ENCODE measurements around the gene PSMD13. TPM values are rescaled to one million over a fixed set of nuclear protein-coding genes. Genes with fewer than 3 reads are reported as not detected.

The PSMD13 gene
- polyA plus RNA-seq, 1 experiment, result 187 TPM

DNA sequence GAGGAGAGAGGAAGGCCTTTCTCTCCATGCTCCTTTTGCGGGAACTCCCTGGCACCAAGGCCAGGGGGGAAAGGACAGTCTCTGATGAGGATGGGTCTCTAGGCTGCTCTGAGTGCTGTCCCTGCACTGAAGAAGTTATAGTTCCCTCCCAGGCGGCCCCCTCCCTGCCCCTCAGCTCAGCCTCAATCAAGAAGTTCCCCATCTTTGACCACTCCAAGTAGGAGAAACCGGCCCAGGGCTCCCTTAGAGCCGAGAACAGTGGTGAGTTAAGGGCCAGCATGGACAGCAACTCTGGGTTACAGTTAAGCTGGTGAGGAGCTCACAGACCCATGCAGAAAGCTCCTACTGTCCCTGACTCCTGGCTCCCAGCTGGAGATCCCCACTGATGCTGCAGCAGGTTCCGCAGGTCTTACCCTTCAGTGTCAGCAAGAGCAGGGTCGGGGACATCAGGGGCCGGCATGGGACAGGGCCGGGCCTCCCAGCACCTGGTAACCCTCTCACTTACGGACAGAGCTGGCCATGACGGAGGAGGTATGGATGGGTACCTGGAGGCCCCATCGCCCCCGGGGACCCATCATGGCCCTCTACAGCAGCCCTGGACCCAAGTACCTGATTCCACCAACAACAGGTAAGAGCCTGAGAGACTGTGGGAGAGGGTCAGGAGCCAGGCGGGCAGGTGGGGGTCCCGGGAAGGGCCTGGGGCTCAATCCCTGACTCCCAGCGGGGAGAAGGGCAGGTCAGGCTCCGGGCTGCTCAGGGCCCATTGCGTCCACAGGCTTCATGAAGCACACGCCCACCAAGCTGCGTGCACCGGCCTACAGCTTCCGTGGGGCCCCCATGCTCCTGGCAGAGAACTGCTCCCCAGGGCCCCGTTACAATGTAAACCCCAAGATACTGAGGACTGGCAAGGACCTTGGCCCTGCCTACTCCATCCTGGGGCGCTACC lies 39.7 kb upstream of the PSMD13 start:
- ChIA-PET CTCF (interaction anchor here (1.0 kb wide), 1 partner anchor 252 kb away, joined by 3 read pairs; no protein-coding TSS in a partner anchor), POLR2A (interaction anchor here (0.6 kb wide), 1 partner anchor 163 kb away, joined by 3 read pairs; no protein-coding TSS in a partner anchor)
- no peak for DNase-seq (ENCODE audit: low read depth)
- TF ChIP-seq, protein P1, sequence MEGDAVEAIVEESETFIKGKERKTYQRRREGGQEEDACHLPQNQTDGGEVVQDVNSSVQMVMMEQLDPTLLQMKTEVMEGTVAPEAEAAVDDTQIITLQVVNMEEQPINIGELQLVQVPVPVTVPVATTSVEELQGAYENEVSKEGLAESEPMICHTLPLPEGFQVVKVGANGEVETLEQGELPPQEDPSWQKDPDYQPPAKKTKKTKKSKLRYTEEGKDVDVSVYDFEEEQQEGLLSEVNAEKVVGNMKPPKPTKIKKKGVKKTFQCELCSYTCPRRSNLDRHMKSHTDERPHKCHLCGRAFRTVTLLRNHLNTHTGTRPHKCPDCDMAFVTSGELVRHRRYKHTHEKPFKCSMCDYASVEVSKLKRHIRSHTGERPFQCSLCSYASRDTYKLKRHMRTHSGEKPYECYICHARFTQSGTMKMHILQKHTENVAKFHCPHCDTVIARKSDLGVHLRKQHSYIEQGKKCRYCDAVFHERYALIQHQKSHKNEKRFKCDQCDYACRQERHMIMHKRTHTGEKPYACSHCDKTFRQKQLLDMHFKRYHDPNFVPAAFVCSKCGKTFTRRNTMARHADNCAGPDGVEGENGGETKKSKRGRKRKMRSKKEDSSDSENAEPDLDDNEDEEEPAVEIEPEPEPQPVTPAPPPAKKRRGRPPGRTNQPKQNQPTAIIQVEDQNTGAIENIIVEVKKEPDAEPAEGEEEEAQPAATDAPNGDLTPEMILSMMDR (IDR thresholded peaks at IDR 0.05; ENCODE audit: insufficient read depth, low read depth, low read length), result no peak
- no peaks in the 10 kb centered on the region; the same call in 1 of the 2 replicates for H3K27me3 ChIP-seq (ENCODE audit: control insufficient read depth, insufficient read depth, low read length)
- H3K4me3 ChIP-seq (ENCODE audit: low read depth, low read length), result no peak overlapping the region
- peaks cover 9% of the 10 kb centered on the region for H3K36me3 ChIP-seq (ENCODE audit: control insufficient read depth, insufficient read depth, low read length)

DNA sequence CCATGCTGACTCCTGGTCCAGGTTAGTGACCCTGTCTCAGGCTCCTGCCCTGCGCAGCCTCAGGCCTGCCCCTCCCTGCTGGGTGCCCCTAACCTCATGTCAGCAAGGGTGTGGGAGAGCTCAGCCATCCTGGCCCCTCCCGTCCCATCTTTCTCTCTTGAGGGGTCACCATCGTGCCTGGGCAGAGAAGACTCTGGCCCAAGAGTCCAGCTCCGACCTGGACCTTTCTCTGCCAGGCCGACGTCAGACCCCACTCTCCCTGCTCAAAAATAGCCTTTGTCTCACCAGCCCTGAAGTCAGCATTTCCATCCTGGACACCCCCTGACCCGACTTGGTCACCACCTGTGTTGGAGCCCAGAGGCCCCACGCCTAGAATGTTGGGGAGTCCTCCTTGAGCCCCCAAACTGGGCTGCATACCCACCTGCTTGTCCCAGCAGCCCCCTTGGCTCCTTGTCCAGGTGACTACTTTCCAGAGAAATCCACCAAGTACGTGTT lies 39.0 kb upstream of the PSMD13 start:
- Histone ChIP-seq H3K36me3 (ENCODE audit: control insufficient read depth, insufficient read depth, low read length) (peaks cover 9% of the 10 kb centered on the region), H3K27me3 (ENCODE audit: control insufficient read depth, insufficient read depth, low read length) (no peaks in the 10 kb centered on the region; the same call in 1 of the 2 replicates), H3K4me3 (ENCODE audit: low read depth, low read length) (no peak overlapping the region)
- POLR2A ChIA-PET, result no interaction called here
- TF ChIP-seq, protein P1 (IDR thresholded peaks at IDR 0.05; ENCODE audit: insufficient read depth, low read depth, low read length), result no peak
- CTCF ChIA-PET, result interaction anchor here (1.0 kb wide), 1 partner anchor 251 kb away, joined by 3 read pairs; no protein-coding TSS in a partner anchor
- DNase-seq (ENCODE audit: low read depth), result no peak

DNA sequence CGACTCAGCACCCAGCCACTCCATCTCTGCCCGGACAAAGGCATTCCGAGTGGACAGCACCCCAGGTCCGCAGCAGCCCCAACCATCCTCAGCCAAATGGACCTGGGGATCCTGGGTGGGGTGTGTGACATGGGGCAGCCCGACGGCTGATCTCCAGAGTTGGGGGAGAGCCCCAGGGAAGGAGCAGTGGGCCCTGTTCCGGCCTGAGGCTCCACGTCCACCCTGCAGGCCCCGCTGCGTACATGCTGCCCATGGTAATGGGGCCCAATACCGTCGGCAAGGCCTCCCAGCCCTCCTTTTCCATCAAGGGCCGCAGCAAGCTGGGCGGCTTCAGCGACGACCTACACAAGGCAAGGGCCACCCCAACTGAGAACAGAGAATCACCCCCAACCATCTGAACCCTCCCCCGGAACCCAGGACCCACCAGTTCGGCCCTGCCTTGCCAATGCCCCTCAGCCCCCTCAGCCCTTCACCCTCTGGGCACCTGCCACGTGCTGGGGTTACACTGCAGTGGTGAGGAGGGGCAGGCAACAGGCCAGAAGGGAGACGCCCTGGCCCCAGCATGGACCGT lies 38.5 kb upstream of the PSMD13 start:
- ChIA-PET POLR2A (no interaction called here), CTCF (no interaction called here)
- Histone ChIP-seq H3K4me3 (ENCODE audit: low read depth, low read length) (no peak overlapping the region), H3K27me3 (ENCODE audit: control insufficient read depth, insufficient read depth, low read length) (no peaks in the 10 kb centered on the region; the same call in 1 of the 2 replicates), H3K36me3 (ENCODE audit: control insufficient read depth, insufficient read depth, low read length) (peaks cover 12% of the 10 kb centered on the region)
- TF ChIP-seq, protein P1 (IDR thresholded peaks at IDR 0.05; ENCODE audit: insufficient read depth, low read depth, low read length), result no peak
- DNase-seq (ENCODE audit: low read depth), result no peak

DNA sequence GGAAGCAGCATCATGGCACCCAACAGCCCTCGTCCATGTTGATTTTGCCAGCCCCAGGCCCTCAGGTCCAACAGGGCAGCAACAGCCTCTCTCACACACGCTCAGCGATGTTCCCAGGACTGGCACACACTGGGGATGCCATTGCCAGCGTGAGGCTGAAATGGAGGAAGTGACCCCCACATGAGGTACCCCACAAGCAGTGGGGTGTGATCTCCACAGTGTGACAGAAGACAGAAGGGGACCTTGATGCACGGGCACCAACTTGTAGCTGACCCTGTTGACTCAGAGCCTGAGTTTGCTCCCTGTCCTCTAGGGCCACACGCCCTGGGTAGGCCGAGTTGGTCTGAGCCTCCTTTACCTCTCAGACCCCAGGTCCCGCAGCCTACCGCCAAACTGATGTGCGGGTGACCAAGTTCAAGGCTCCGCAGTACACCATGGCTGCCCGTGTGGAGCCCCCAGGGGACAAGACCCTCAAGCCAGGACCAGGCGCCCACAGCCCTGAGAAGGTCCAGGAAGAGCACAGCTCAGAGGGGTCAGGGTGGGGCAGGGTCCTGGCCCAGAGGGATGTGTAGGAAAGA lies 37.7 kb upstream of the PSMD13 start:
- Histone ChIP-seq H3K27me3 (ENCODE audit: control insufficient read depth, insufficient read depth, low read length) (no peaks in the 10 kb centered on the region), H3K36me3 (ENCODE audit: control insufficient read depth, insufficient read depth, low read length) (peaks cover 15% of the 10 kb centered on the region), H3K4me3 (ENCODE audit: low read depth, low read length) (no peak overlapping the region)
- TF ChIP-seq, protein P1 (IDR thresholded peaks at IDR 0.05; ENCODE audit: insufficient read depth, low read depth, low read length), result no peak
- CTCF ChIA-PET, result no interaction called here
- POLR2A ChIA-PET, result no interaction called here
- DNase-seq (ENCODE audit: low read depth), result no peak

DNA sequence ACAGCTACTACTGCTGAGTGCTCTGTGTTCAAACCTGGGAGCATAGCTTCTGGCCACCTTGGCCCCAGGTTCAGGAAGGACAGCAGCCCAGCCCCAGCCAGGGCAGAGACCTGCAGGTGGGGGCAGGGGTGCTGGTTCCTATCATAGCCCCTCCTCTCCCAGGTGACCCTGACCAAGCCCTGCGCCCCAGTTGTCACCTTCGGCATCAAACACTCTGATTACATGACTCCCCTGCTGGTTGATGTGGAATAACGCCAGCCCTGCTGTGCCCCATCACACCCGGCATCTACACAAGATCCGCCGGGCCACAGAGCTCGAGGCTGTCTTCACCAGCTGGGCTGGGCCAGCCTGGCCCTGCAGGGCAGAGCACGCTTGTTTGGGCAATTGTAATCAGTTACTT lies 37.0 kb upstream of the PSMD13 start:
- TF ChIP-seq, protein P1 (IDR thresholded peaks at IDR 0.05; ENCODE audit: insufficient read depth, low read depth, low read length), result no peak
- no peak overlapping the region for H3K4me3 ChIP-seq (ENCODE audit: low read depth, low read length)
- ChIA-PET CTCF (interaction anchor here (0.7 kb wide), 1 partner anchor 43 kb away, joined by 4 read pairs; no protein-coding TSS in a partner anchor), POLR2A (no interaction called here)
- DNase-seq (ENCODE audit: low read depth), result no peak
- H3K27me3 ChIP-seq (ENCODE audit: control insufficient read depth, insufficient read depth, low read length), result no peaks in the 10 kb centered on the region
- peaks cover 21% of the 10 kb centered on the region for H3K36me3 ChIP-seq (ENCODE audit: control insufficient read depth, insufficient read depth, low read length)
